A673 (cell line): Measurements from ENCODE around the gene CHKA.

Experiments
- EZH2 ChIP-seq: fragments of 200-600 bp; sonication (generic); IDR thresholded peaks from 2 replicates; pipeline ENCODE4 v1.6.1; 2017; ENCODE audit warnings: borderline replicate concordance, low read depth, mild to moderate bottlenecking, mixed read lengths, antibody characterized with exemption, low read length; ENCODE audit not compliant: poor library complexity, severe bottlenecking
- TF ChIP-seq, protein P1 (sequence below): fragments of 300-800, 200-600 bp; sonication (generic); conservative IDR thresholded peaks from 2 replicates; pipeline ENCODE4 v1.5.1; 2017; ENCODE audit warnings: low read depth, mild to moderate bottlenecking, antibody characterized with exemption, low read length, moderate library complexity, mixed read lengths

DNA sequence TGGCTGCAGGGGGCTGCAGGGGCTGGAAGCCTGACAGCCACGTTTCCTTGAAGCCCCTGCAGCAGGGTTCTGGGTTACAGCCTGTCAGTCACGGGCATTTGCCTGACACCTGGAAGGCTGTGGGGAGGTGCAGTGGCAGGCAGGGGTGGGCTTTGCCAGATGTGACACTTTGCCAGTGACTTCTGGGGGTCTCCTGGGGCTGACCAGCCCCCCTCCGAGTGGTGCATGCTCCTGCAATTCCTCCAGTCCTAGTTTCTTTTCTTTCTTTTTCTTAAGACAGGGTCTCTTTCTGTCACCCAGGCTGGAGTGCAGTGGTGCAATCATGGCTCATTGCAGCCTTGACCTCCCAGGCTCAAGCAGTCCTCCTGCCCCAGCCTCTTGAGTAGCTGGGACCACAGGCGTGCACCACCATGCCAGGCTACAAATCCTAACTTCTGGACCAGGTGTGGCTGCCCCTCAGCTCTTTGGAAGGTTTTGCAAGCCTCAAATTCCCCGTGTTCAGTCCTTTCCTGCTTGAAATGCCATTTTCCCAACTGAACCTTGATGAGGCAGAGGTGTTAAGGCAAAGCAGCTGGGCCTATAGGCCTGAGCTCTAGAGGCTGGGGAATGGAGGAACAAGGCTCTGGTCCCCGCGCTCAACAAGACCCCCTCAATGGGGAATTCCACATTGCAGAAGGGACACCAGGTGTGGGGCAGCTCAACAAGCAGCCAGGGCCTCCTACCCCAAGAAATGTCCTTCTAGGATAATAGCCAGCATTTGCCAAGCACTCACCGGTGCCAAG lies 20.2 kb upstream of the CHKA start:
- TF ChIP-seq, protein P1, sequence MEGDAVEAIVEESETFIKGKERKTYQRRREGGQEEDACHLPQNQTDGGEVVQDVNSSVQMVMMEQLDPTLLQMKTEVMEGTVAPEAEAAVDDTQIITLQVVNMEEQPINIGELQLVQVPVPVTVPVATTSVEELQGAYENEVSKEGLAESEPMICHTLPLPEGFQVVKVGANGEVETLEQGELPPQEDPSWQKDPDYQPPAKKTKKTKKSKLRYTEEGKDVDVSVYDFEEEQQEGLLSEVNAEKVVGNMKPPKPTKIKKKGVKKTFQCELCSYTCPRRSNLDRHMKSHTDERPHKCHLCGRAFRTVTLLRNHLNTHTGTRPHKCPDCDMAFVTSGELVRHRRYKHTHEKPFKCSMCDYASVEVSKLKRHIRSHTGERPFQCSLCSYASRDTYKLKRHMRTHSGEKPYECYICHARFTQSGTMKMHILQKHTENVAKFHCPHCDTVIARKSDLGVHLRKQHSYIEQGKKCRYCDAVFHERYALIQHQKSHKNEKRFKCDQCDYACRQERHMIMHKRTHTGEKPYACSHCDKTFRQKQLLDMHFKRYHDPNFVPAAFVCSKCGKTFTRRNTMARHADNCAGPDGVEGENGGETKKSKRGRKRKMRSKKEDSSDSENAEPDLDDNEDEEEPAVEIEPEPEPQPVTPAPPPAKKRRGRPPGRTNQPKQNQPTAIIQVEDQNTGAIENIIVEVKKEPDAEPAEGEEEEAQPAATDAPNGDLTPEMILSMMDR, result no peak
- TF ChIP-seq EZH2, result no peak
